GM23248 (cell line): ENCODE measurements around the gene OR9A2. TPM values are rescaled to one million over a fixed set of nuclear protein-coding genes. Genes with fewer than 3 reads are reported as not detected.

ENCODE experiments used
- DNase-seq: peaks from one replicate; pipeline ENCODE4 v3.0.0-alpha.2; 2015
- H2AFZ ChIP-seq: fragments of 200-600 bp; sonication (generic); 2 replicates; pipeline ENCODE4 v1.6.1; 2016; ENCODE audit warnings: antibody characterized with exemption
- H3F3A ChIP-seq: fragments of 200-600 bp; sonication (generic); 2 replicates; pipeline ENCODE4 v1.6.1; 2016; ENCODE audit warnings: mild to moderate bottlenecking, antibody characterized with exemption, mixed run types; ENCODE audit not compliant: insufficient read depth
- H3K27ac ChIP-seq: fragments of 200-600 bp; sonication (generic); 2 replicates; pipeline ENCODE4 v1.5.1; 2016; ENCODE audit warnings: mild to moderate bottlenecking
- H3K27me3 ChIP-seq: fragments of 200-600 bp; sonication (generic); replicated peaks from 2 replicates; pipeline ENCODE4 v1.6.1; 2016; ENCODE audit warnings: mild to moderate bottlenecking; ENCODE audit not compliant: insufficient read depth
- H3K36me3 ChIP-seq: fragments of 200-600 bp; sonication (generic); 2 replicates; pipeline ENCODE4 v1.6.1; 2016; ENCODE audit warnings: low read depth, mild to moderate bottlenecking
- H3K4me1 ChIP-seq: fragments of 200-600 bp; sonication (generic); 2 replicates; pipeline ENCODE4 v1.6.1; 2016; ENCODE audit warnings: mild to moderate bottlenecking; ENCODE audit not compliant: insufficient read depth
- H3K4me2 ChIP-seq: fragments of 200-600 bp; sonication (generic); one replicate; pipeline ENCODE4 v1.6.1; 2016; ENCODE audit warnings: mild to moderate bottlenecking; ENCODE audit not compliant: unreplicated experiment
- H3K4me3 ChIP-seq: fragments of 200-600 bp; sonication (generic); 2 replicates; pipeline ENCODE4 v1.5.1; 2016; ENCODE audit warnings: mild to moderate bottlenecking
- H3K79me2 ChIP-seq: fragments of 200-600 bp; sonication (generic); 2 replicates; pipeline ENCODE4 v1.6.1; 2016; ENCODE audit warnings: mild to moderate bottlenecking; ENCODE audit not compliant: insufficient read depth
- H3K9ac ChIP-seq: fragments of 200-600 bp; sonication (generic); 2 replicates; pipeline ENCODE4 v1.6.1; 2016; ENCODE audit warnings: mild to moderate bottlenecking
- H3K9me2 ChIP-seq: fragments of 200-600 bp; sonication (generic); 2 replicates; pipeline ENCODE4 v1.6.1; 2016; ENCODE audit warnings: mixed run types, mild to moderate bottlenecking, moderate library complexity; ENCODE audit not compliant: insufficient read depth
- H3K9me3 ChIP-seq: fragments of 200-600 bp; sonication (generic); one replicate; pipeline ENCODE4 v1.6.1; 2017; ENCODE audit warnings: low read depth
- H4K20me1 ChIP-seq: fragments of 200-600 bp; sonication (generic); 2 replicates; pipeline ENCODE4 v1.6.0; 2016; ENCODE audit not compliant: insufficient read depth
- EZH2 ChIP-seq: fragments of 200-600 bp; sonication (generic); IDR thresholded peaks from 2 replicates; pipeline ENCODE4 v1.6.1; 2018; ENCODE audit warnings: antibody characterized with exemption, mild to moderate bottlenecking; ENCODE audit not compliant: insufficient read depth, poor library complexity, severe bottlenecking
- EZH2phosphoT487 ChIP-seq: fragments of 200-600 bp; sonication (generic); IDR thresholded peaks from 2 replicates; pipeline ENCODE4 v1.6.1; 2018; ENCODE audit warnings: antibody characterized with exemption, moderate library complexity, mild to moderate bottlenecking, low read depth; ENCODE audit not compliant: insufficient read depth
- WGBS, 2 experiments: methylation state at CpG; one replicate each; pipeline ENCODE4 v1.1.6; 2015 to 2017; ENCODE audit warnings: low lambda C conversion rate in 2 of 2, low coverage in 1 of 2; ENCODE audit errors: missing lambda C conversion rate in 2 of 2; 5-methylcytosine and 5-hydroxymethylcytosine counted together
- in situ Hi-C: fragments of 300-500 bp; cut with MboI; formaldehyde crosslinking; loops from 2 replicates; pipeline ENCODE4 v1.15.0; 2020
- polyA plus RNA-seq: library from polyadenylated mRNA; unstranded; fragments of >200 nt; fragmentation: Nextera tagmentation; extraction: Ambion mirVana; gene quantifications from 2 replicates; pipeline ENCODE4 v1.2.1, GENCODE V29; 2016
- total RNA-seq: library from RNA; depleted of rRNA; stranded (reverse); fragments of >200 nt; shearing (Covaris generic); gene quantifications from 2 replicates; pipeline ENCODE4 v1.2.3, GENCODE V29; 2014

The OR9A2 gene
- total and polyA plus RNA-seq, 2 experiments from 2014 or later, result not detected

DNA sequence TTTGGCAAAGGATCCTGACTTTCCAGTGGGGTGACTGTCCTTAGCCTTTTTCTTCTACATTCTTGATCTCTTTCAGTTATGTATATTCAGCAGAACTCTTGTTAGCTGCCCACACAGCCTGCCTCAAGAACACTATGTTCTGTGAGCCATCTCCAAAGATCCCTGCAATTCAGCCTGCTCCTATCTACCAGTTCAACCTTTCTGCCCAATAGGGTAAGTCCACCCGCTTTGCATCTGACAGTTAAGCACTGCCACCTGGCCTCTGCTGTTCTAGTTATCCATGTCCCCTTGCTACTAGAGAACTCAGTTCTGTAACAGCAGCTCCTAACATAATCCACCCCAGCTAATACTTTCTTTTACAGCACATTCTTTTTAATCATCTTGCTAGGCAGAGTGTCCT, 13.5 kb downstream of the OR9A2 start:
- peak; percentile 34 for DNase-seq
- Histone ChIP-seq H3F3A (peaks cover 23% of the 10 kb centered on the region), H4K20me1 (no peaks in the 10 kb centered on the region), H3K4me1 (peaks cover 34% of the 10 kb centered on the region), H3K27ac (peak overlapping the region; percentile 33), H3K4me3 (peak overlapping the region; percentile 39), H3K36me3 (no peaks in the 10 kb centered on the region), H2AFZ (0 out of 2 replicates have a peak overlapping the region, but pooled peaks have one; percentile 13), H3K27me3 (no peaks in the 10 kb centered on the region), H3K9ac (no peak overlapping the region), H3K9me3 (no peaks in the 10 kb centered on the region), H3K79me2 (no peaks in the 10 kb centered on the region), H3K9me2 (no peaks in the 10 kb centered on the region), H3K4me2 (peak overlapping the region; percentile 72)
- in situ Hi-C loops, result no loop called here
- no peak for TF ChIP-seq EZH2
- no peak for TF ChIP-seq EZH2phosphoT487
- WGBS, 2 experiments, result 54 to 63% methylated on average over 1 of the region's 1 CpG

GRCh38 chr7:143012409-143012808, 14.5 kb downstream of the OR9A2 start:
- Histone ChIP-seq H3K4me1 (peaks cover 34% of the 10 kb centered on the region), H3K9ac (no peak overlapping the region), H3K79me2 (no peaks in the 10 kb centered on the region), H3K27ac (no peak overlapping the region), H3K4me3 (no peak overlapping the region), H3K9me2 (no peaks in the 10 kb centered on the region), H2AFZ (no peak overlapping the region), H3K36me3 (no peaks in the 10 kb centered on the region), H3K9me3 (no peaks in the 10 kb centered on the region), H3K4me2 (no peak overlapping the region), H3F3A (peaks cover 23% of the 10 kb centered on the region), H3K27me3 (no peaks in the 10 kb centered on the region), H4K20me1 (no peaks in the 10 kb centered on the region)
- DNase-seq, result peak; percentile 8
- 90 to 93% methylated on average over 4 of the region's 4 CpGs for WGBS, 2 experiments
- in situ Hi-C loops, result no loop called here
- no peak for TF ChIP-seq EZH2phosphoT487
- no peak for TF ChIP-seq EZH2

GRCh38 chr7:143012001-143012400, 14.9 kb downstream of the OR9A2 start:
- H3K27me3 ChIP-seq, result 0 out of 2 replicates have a peak, but pooled peaks cover 3% of the 10 kb centered on the region
- no peaks in the 10 kb centered on the region for H3K36me3 ChIP-seq
- no peaks in the 10 kb centered on the region for H3K79me2 ChIP-seq
- H3K27ac ChIP-seq, result no peak overlapping the region
- TF ChIP-seq EZH2phosphoT487, result no peak
- no peak for TF ChIP-seq EZH2
- peaks cover 34% of the 10 kb centered on the region for H3K4me1 ChIP-seq
- no peak overlapping the region for H3K9ac ChIP-seq
- peaks cover 23% of the 10 kb centered on the region for H3F3A ChIP-seq
- H3K4me2 ChIP-seq, result no peak overlapping the region
- no peaks in the 10 kb centered on the region for H3K9me2 ChIP-seq
- no peak overlapping the region for H3K4me3 ChIP-seq
- no peaks in the 10 kb centered on the region for H4K20me1 ChIP-seq
- DNase-seq, result no peak
- in situ Hi-C loops, result no loop called here
- WGBS, 2 experiments, result 88 to 89% methylated on average over 7 of the region's 7 CpGs
- no peaks in the 10 kb centered on the region for H3K9me3 ChIP-seq
- no peak overlapping the region for H2AFZ ChIP-seq

DNA sequence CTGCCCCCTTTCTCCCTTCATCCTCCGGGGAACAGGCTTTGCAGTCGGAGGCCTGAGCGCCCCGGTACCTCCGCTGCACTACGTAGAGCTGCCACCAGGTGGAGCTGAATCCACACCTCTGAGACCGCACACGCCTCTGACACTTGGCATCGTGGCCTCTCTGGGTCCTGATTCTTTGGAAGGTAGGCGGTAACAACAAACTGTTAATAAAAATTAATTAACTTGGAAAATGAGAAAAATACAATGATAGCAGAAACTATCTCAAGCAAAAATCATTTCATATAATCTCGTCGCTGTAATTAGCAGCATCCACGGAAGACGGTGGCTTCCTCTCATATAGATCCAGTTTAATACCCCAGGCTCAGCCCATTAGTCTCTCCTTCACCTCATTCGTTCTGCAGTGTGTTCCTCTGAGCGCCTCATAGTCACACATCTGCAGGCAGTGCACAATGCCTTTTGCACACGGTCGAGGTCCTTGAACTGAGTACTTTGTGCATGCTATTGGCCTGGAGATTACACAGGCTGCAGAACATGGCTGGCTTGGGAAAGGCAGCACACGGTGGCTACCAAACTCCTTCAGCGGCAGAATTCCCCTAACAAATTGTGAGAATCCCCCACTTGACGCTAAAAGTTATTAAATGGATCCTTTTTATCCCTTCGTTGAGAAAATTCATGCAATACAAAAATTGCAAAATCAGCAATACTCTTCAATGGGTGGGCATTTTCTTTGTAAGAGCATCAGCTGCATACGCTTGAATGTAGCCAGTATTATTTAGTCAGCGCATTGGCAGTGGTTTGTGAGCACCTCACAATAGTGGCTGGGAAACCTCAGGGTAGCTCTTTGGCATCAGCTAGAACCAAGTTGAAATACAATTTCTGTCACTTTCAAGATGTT, 18.7 kb downstream of the OR9A2 start:
- H3K27me3 ChIP-seq, result 0 out of 2 replicates have a peak, but pooled peaks cover 16% of the 10 kb centered on the region
- peaks cover 2% of the 10 kb centered on the region; the same call in 1 of the 2 replicates for H3F3A ChIP-seq
- no peaks in the 10 kb centered on the region for H4K20me1 ChIP-seq
- 40 to 41% methylated on average over 24 of the region's 24 CpGs for WGBS, 2 experiments
- peak; percentile 76 for DNase-seq
- no peaks in the 10 kb centered on the region for H3K9me2 ChIP-seq
- H3K4me3 ChIP-seq, result no peak overlapping the region
- TF ChIP-seq EZH2 (no peak), EZH2phosphoT487 (no peak)
- H3K4me2 ChIP-seq, result no peak overlapping the region
- peaks cover 2% of the 10 kb centered on the region for H3K4me1 ChIP-seq
- no peaks in the 10 kb centered on the region for H3K9me3 ChIP-seq
- H3K36me3 ChIP-seq, result no peaks in the 10 kb centered on the region
- no peak overlapping the region for H2AFZ ChIP-seq
- no peak overlapping the region for H3K9ac ChIP-seq
- no peaks in the 10 kb centered on the region for H3K79me2 ChIP-seq
- in situ Hi-C loops, result loop anchor here (5.0 kb wide), 1 partner anchor 204 kb away; no protein-coding TSS in a partner anchor
- H3K27ac ChIP-seq, result no peak overlapping the region
